GM10248 (cell line): ENCODE data around the gene TSPAN5.

Experiments
- CTCF ChIA-PET: fragments of 300-600 bp; sonication (Branson Sonifier 250); formaldehyde crosslinking; extraction: SDS; loops from one replicate; lab custom pipeline; 2021; ENCODE audit warnings: antibody characterized with exemption; lab: Yijun Ruan, JAX
- POLR2A ChIA-PET: fragments of 350-650 bp; sonication (Branson Sonifier 250); formaldehyde crosslinking; extraction: SDS; loops from one replicate; lab custom pipeline; 2020; ENCODE audit warnings: antibody characterized with exemption; lab: Yijun Ruan, JAX
- DNase-seq: peaks from one replicate; pipeline ENCODE4 v3.0.0; 2012; ENCODE audit errors: extremely low spot score
- TF ChIP-seq, protein P1 (sequence below): IDR thresholded peaks from 2 replicates; pipeline ENCODE4 v1.5.1; 2012; ENCODE audit warnings: mild to moderate bottlenecking, low read depth; ENCODE audit errors: extremely low read depth, missing control alignments, control extremely low read depth

Gene TSPAN5

DNA sequence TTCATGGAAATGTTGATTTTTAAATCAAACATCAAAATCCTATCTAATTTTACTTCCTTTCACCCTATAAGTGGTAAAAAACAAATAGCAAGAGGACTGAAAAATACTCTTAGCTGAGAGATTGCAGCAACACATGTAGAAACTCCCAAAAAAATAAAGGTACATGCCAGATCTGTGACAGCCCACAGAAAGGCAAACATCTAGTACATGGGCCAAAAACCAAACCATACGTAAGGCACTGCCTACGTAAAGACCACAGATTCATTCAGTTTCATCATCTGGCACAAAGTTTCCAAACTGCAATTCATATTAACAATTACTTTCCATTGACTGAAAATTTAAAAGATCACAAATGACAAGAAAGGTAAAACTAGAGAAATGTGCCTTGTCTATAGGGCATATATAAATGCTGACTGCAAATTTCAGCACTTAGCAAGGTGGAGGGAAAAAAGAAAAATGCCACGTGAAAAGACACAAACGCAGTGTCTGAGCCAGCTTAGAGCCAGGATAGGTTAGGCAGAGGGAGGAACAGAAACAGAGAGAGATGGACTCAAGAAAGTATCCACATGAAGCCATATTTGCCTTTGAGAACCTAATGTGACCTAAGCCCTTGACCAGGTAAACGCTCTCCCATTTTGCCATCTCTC lies 88.1 kb downstream of the TSPAN5 start:
- TF ChIP-seq, protein P1, sequence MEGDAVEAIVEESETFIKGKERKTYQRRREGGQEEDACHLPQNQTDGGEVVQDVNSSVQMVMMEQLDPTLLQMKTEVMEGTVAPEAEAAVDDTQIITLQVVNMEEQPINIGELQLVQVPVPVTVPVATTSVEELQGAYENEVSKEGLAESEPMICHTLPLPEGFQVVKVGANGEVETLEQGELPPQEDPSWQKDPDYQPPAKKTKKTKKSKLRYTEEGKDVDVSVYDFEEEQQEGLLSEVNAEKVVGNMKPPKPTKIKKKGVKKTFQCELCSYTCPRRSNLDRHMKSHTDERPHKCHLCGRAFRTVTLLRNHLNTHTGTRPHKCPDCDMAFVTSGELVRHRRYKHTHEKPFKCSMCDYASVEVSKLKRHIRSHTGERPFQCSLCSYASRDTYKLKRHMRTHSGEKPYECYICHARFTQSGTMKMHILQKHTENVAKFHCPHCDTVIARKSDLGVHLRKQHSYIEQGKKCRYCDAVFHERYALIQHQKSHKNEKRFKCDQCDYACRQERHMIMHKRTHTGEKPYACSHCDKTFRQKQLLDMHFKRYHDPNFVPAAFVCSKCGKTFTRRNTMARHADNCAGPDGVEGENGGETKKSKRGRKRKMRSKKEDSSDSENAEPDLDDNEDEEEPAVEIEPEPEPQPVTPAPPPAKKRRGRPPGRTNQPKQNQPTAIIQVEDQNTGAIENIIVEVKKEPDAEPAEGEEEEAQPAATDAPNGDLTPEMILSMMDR = no peak
- ChIA-PET POLR2A (no interaction called here), CTCF (no interaction called here)
- DNase-seq = no peak

DNA sequence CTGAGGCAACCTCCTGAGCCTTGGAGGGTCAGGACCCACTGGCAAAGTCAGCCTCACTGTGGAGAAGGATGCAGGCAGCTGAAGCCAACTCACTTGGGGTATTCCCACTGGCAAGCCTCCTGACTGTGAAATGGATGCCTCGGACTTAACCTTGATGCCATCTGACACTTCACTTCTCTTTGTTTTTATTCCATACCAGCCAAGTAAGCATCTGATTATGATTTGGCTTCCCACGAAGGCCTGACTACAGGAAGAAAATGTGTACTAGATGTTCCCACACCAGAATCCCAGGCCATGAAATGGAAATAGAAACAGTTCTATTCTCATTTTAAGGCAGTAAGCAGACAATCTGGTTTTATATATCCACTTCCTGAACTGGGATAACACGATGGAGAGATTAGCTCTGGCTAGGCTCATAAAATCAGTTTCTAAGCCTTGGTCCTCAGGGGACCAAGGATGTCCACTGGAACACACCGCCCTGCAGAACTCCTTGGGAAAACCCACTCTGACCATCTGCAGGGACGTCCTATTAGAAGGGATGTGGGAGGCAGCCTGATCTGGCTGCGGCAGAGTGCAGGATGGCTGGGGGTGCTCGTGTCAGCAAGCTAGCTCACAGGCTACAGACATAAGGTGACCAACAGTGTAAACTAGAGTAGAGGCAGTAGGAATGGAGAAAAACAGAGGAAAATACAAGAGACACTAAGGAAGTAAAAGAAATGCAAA lies 89.3 kb downstream of the TSPAN5 start:
- no peak for DNase-seq
- ChIA-PET POLR2A (no interaction called here), CTCF (no interaction called here)
- TF ChIP-seq, protein P1 = no peak

DNA sequence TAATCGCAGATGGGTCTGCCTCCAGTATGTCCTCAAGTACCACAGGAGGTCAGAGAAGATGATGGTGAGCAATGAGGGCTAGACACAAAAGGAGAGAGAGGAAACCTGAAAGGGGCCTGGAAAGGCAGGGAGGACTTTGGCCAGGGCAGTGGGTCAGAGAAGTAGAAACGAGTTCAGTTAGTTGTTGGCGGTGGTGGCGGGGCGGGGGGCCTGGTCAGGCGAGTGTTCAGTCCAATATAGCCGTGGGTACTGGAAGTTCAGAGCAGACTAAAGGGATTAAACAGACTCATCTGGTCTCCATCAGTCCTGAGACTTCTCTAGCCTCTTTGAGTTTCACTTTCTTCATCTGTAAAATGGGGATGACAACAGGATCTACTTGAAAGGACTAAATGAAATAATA lies 90.8 kb downstream of the TSPAN5 start:
- ChIA-PET POLR2A (no interaction called here), CTCF (no interaction called here)
- TF ChIP-seq, protein P1 = no peak
- no peak for DNase-seq

DNA sequence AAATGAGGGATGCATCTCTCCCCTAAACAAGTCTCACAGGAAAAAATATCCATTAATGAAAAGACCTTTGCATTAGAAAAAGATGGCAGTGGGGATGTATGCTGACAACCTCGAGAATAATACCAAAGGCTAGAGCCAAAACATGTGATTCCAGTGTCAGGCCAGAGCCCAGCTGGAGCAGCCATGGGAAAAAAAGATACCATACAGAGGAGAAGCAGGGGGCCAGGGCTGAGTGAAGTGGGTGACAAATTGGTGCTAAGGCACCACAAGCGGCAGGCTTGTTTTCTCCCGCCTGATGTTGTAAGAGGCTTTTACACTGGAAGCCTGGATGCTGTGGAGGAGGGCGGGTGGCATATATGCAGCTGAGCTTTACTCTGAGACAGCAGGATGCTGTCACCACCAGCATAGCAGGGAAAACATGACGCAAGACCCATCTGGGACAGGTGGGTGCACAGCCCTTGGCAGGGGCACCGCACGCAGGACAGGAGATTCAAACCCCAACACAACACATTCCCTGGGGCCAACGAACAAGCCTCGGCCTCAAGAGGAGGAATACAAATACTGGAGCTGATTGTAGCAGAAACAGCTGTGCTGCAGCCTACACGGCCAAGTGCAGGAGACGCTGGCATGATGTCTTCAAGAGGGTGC lies 91.9 kb downstream of the TSPAN5 start:
- DNase-seq = no peak
- ChIA-PET CTCF (no interaction called here), POLR2A (no interaction called here)
- TF ChIP-seq, protein P1 = no peak

DNA sequence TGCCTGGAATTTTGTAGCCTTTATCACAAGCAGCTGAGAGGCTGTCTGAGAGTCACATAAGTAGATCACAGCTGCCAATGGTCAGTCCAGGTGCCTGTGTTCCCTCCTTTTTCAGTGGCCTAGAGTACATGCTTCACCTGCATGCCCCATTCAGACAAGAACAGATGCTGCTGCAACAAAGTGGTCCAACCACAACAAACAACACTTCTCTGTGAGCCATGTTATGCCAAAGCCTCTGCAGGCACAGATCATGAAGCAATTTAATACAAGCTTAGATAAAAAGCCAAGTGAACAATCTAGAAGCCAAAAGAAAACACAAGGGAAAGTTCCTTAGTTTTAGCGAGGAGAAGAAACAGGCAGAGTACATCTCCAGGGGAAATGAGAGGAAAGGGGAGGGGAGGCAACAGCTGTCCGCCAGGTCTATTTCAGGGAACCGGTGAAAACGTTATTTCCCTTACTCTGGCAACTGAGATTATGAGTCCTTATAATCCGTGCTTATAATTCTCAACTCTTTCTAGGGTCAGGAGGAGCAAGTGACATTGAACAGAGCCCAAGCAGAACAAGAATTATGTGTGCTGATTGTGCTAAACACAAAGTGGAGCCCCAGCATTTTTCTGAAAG lies 92.6 kb downstream of the TSPAN5 start:
- TF ChIP-seq, protein P1 = no peak
- DNase-seq = no peak
- CTCF ChIA-PET = interaction anchor here (1.5 kb wide), 1 partner anchor 14 kb away, joined by 3 read pairs; no protein-coding TSS in a partner anchor
- POLR2A ChIA-PET = no interaction called here

DNA sequence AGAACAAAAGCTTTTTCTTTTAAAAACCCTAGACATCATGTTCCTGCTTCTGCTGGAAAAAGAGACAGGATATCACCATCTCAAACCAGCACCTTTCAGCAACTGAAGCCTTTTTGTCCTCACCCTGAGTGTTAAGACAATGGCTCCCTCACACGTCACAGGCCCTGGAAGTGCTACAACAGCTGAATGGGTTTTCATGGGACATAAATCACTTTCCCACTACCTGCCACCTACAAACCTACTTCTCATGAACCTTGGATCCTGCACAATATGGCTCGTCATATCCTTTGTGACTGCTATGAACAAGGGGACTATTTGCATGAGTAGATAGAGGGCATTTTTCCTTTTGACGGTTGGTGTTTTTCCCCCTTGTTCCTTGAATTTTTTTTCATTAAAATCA lies 93.6 kb downstream of the TSPAN5 start:
- DNase-seq = no peak
- POLR2A ChIA-PET = no interaction called here
- CTCF ChIA-PET = interaction anchor here (0.6 to 1.5 kb wide), 2 partner anchors 15 to 97 kb away, joined by 3 read pairs; no protein-coding TSS in a partner anchor
- TF ChIP-seq, protein P1 = no peak
